T-helper 1 cell (primary cell): ENCODE measurements around the gene U2SURP.

Source experiments
- DNase-seq, 5 donors: peaks; one replicate each; pipeline ENCODE4 v3.0.0-alpha.2; 2012 to 2020
- total RNA-seq, 4 donors: gene quantifications; one replicate each; lab custom pipeline; 2026; lab: John Stamatoyannopoulos, UW

Gene U2SURP
- total RNA-seq = 210 to 245 (median 229) reads per million in 4 donors

DNA sequence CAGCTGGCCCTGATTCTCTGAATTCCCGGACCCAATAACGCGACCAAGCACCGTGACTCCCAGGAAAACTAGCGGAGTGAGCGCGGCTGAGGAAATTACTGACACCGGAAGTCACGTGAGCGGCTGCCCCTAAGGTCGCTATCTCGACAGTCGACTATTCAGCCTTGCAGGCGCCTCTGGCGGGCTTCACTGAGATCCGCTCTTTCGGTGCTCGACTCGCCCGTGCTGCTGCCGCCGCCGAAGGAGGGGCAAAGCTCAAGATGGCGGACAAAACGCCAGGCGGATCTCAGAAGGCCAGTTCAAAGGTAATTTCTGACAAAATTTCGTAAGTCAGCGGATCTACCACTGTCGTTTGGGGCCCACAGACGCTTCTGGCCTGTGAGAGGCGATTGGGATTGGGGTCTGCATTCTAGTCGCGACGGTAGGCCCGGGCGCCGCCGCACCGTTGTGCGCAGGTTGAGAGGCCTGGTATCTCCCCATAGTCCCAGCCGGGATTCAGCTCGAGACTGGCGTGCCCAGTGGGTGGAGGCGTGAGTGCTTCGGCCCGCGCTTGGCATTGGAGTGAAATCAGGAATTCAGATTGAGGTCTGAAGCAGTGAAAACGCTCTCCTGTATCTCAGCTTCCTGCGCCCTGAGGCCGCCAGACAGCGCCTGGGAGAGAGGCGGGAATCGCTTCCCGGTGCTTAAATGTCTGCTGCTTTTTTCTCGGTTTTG lies at the start of gene U2SURP:
Gene U2SURP (plus strand): TSS at position 202 of the 714 bp plus-strand sequence. CDS start 59 bp downstream, at position 261.
- DNase-seq = peak; percentile 82 to 95 (median 88)

- DNase-seq = no peak
Measured at GRCh38 chr3:142951794-142952193, 49.6 kb upstream of the U2SURP start.

- DNase-seq = no peak
Measured at GRCh38 chr3:142952272-142953193, 48.8 kb upstream of the U2SURP start.

GRCh38 chr3:142953443-142953842 lies 47.9 kb upstream of the U2SURP start:
- no peak for DNase-seq

DNA sequence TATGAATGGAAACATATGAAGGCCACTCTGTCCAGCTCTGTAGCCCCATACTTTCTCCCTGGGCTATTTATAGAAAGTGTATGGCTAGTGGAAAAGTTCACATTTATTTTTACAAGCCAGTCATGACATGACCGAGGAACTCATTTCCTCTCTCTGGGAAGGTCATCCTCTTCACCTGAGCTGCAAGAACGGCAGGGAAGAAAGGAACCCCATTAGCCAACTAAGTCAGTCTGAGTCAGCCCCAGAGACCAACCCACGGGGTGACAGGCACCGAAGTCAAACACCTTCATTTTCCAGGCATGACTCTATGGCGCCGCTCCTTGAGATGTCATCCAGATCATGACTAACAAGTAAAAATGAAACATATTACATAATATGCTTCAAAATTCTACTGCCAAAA lies 42.7 kb upstream of the U2SURP start:
- no peak for DNase-seq

DNA sequence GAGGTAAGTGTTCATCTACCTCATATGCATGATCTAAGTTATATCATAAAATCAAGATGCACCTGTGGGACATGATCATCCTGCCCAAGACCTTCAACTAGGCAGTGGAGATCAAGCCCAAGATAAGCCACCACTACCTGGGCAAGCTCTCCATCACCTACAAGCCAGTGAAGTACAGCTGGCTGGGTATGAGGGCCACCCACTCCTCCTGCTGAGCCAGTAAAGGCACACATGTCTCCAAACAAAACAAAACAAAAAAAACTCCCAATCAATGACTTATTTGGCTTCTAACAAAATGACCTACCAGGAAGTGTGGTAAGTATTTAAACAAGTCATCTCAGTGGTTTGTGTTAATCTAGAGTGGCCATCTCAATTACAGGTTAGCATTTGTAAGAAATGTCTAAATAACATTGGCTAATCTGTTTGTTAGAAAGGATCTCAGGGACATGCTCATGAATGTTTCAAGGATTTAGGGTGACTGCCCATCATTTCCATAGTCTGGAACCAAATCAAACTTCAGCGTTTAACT lies 41.0 kb upstream of the U2SURP start:
- no peak for DNase-seq

- no peak for DNase-seq
Measured at GRCh38 chr3:142961539-142961938, 39.8 kb upstream of the U2SURP start.

DNA sequence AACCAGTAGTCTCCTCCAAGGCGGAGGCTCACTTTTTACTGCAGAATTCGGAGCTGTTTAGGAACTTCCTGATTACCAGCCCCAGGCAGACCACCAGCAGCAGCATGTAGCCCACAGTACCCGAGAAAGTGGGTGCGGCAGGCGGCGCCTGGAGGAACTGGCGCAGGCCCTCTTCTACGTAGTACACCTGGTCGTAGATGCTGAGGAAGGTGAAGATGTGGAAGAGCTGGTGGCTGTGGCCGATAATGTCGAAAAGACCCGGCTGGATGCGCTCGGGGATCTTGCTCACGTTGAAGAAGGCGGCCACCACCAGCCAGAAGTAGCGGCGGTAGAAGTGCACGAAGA lies 39.2 kb upstream of the U2SURP start:
- DNase-seq = no peak

- no peak for DNase-seq
Measured at GRCh38 chr3:142962520-142963233, 38.7 kb upstream of the U2SURP start.

DNA sequence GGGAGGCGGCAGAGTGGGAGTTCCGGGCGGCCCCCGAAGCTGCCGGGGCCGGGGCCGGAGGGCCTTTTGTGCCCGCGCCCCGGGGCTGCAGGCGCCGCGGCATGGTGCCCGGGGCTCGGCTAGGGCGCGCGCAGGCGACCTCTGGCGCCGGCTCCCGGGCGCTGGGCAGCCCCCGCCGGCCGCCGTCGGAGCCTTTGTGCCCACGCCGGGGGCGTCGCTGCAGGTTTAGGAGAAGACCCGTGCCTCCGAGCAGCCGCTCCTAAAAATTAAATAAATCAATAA lies 38.2 kb upstream of the U2SURP start:
- DNase-seq = no peak

DNA sequence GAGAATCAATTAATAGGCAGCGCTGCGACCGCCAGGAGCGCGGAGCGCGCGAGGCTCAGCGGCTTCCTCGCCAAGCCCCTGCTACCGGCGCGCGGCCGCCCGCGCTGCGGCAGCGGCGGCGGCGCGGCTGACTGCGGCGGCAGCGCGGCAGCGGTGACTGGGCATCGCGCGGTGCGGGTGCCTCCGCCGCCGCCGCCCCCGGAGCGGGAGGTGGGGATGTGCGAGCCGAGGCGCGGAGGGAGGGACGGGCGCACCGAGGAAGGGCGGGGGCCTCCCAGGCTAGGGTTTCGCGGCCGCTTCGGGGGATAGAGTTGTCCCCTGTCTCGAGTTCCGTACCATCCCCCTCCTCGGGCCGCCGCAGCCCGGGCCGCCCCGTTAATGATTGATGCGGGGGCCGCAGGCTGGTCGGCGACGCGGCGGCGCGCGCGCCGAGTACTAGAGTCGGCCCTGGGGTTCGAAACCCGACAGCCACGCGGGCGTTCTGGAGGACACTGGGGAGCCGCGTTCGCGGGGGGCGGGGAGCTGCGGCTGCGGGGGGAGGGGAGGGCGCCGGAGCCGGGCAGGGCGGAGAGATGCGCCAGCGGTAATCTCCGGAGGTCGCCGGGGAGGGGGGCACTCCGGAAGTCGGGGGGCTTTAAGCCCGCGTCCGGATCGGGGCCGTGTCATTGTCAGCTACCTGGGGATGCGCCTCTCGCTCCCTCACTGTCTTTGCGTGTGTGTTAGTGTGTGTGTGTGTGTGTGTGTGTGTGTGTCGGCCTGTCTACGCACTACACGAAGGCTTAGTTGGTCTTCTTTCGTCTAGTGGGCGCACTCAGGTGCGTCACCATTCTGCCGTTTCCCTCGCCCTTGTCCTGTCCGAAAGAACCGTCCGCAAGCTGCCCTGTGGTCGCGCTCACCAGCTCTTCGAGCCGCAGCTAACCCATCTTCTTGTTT lies 37.6 kb upstream of the U2SURP start, which contains the start of gene PAQR9:
Gene PAQR9 (minus strand): TSS at position 159 of the 933 bp plus-strand sequence. CDS start 338 bp downstream, outside the sequence.
- no peak for DNase-seq

- DNase-seq = no peak
Measured at GRCh38 chr3:142965581-142965980, 35.8 kb upstream of the U2SURP start.

- DNase-seq = no peak
Measured at GRCh38 chr3:142966808-142967207, 34.6 kb upstream of the U2SURP start.

DNA sequence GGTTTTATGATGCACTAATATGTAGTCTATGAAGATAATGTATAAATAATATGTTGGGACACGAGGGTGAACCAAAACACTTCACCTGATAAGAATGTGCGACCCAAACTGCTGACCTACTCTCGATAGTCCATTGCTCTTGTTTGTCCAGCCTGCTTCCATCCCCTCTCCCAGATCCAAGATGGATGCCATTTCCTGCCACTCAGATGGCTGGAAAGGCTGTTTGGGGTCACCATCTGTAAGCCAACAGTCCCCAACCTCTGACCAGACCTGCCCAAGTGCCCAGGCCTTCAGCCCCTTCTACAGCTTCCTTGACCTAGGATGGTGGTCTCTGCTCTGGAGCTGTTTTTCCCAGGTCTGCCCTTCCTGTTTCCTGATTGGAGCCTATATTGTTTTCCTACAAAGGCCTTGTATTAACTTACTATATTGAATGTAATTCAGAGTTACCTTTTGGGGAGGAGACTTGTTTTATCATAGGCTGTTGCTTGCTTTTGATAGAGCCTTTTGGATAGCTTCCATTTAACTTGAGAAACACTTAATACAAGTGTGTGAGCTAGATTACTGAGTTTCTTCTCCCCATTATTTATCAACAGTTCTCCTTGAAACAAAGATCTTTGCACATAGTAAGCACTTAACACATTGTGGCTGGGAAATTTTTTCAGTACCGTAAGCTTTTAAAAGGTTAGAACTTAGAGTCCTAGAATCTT lies 32.9 kb upstream of the U2SURP start:
- no peak for DNase-seq

GRCh38 chr3:142971431-142971830 lies 29.9 kb upstream of the U2SURP start:
- DNase-seq = no peak

- DNase-seq = no peak
Measured at GRCh38 chr3:142972092-142972753, 29.1 kb upstream of the U2SURP start.

DNA sequence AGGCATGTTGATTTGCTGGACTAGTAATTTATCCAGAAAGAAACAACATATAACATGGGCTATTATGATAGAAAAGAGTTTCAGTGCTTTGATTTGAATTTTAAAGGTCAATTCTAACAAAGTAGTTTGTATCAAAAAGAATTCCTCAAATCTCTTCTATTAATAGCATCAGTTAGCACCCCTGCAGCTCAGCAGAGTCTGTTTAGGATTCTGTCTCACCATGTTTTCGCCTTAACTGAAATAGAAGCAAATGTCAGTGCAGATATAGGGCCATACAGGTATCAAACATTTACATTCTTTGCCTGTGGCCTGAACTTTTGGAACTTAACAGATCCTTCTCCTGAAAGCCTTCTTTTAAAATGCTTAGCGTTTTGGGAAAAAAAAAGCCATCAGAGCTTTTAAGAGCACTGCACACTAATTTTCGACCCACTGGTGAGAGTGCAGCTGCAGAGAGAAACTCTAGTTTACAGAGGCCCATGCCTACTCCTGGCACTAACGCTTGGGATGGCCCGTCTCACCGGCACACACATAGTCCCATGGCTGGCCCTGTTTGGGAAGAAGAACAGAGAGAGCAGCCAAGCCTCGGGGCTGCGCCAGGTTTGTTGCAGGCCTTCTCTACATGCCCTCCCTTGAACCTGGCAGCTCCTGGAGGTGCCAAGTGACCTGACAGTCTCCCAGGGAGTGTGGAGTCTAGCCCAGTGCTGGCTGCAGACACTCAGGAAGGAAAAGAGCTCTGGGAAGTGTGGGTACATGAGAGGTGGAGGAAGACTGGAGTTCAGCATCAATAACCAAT lies 28.0 kb upstream of the U2SURP start:
- no peak for DNase-seq

DNA sequence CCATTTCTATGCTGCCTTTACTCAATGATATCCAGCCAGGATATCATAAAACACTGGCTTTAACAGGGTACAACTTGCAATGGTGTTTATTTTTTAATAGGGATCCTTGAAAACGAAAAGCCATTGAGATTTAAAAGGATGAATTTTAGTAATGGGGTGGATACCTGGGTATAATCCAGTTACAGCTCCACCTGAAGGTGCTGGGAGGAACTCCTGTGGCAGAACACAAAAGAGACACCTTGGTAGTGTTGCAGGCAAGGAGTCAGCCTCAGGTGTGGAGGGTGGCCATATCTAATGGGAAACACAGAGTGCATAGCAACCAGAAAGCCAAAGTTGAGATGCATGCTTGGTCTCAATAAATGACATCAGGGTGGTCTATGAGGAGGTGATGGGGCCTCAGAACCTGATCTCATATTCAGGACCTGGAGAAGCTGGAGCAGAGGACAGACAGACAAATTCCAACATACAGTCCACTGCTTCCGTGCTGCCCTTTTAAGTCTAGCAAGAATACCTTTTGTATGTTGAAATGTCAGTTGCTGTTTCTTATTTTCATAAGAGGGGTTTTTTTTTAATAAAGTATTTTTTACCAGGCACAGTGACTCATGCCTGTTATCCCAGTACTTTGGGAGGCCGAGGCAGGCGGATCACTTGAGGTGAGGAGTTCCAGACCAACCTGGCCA lies 25.9 kb upstream of the U2SURP start:
- no peak for DNase-seq
